D721Med (cell line): Measurements from ENCODE around the gene NET1.

Source experiments
- DNase-seq: peaks from one replicate; pipeline ENCODE4 v3.0.0; 2011; ENCODE audit warnings: low spot score; ENCODE audit not compliant: insufficient read length
- FAIRE-seq: peaks from 2 replicates; lab custom pipeline; 2011; peaks lifted over from hg19 to GRCh38; lab: Jason Lieb, UNC
- CTCF ChIP-seq: IDR thresholded peaks from 2 replicates; pipeline ENCODE4 v1.5.1; 2012; ENCODE audit warnings: mild to moderate bottlenecking, control low read depth; ENCODE audit not compliant: insufficient read depth; ENCODE audit errors: missing control alignments

Gene NET1

DNA sequence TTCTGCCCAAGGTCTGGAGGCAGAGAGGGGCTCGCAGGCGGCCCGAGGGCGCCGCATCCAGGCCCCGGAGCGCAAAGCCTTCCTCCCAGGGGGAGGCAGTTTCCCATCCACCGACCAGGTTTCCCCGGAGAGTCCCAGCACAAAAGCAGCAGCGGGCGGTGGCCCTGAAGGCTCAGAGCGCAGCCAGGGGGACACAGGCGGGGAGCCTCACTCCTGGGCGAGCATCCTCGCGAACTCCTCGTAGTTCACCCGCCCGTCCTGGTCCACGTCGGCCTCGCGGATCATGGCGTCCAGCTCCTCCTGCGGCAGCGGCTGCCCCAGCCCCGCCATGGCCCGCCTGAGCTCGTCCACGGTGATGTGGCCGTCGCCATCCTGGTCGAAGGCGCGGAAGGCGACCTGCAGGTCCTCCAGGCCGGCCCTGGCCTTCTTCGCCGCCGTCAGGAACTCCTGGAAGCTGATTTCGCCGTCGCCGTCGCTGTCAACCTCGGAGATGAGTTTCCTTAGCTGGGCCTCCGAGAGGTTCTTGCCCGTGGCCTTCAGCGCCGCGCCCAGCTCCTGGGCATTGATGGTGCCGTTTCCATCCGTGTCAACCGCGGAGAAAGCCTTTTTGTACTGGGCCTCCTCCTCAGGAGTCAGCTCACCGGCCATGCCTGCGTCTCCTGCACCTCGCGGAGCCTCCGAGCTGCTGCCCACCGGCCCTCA is 86.6 kb downstream of the NET1 start:
- no peak for TF ChIP-seq CTCF
- FAIRE-seq: no peak
- DNase-seq: no peak

GRCh38 chr10:5499493-5500140 is 87.3 kb downstream of the NET1 start, which contains the start of gene CALML5:
CALML5 (minus strand) TSS chr10:5499570; CDS start chr10:5499438, 132 bp downstream.
- TF ChIP-seq CTCF: no peak
- FAIRE-seq (no peak), DNase-seq (no peak)

GRCh38 chr10:5500162-5500670 is 87.9 kb downstream of the NET1 start:
- TF ChIP-seq CTCF: no peak
- no peak for FAIRE-seq

GRCh38 chr10:5500910-5501309 is 88.6 kb downstream of the NET1 start:
- DNase-seq (no peak), FAIRE-seq (no peak)
- no peak for TF ChIP-seq CTCF

More at GRCh38 chr10:5500162-5500670, 87.9 kb downstream of the NET1 start:
- no peak for DNase-seq

DNA sequence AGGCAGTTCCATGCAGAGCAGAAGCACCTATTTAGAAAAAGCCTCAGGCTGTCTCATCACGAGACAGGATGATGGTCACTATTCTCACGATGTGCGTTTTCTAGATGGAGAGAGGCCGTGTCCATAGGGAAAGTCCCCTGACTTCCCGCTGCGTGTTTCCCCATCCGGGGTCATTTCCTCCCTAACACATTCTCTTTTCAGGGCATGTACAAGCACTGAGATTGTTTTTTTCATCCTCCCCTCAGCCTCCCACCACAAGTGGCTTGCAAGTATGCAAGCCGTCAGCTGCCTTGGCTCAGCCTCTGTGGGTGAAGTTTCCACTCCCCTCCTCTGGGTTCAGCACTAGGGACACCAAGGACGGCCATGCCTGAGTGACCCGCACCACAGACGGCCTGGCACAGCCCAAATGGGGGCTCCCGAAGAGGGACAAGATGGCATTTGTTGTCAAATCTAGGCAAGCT is 89.7 kb downstream of the NET1 start:
- DNase-seq (no peak), FAIRE-seq (no peak)

More for the DNA sequence above, 89.7 kb downstream of the NET1 start:
- no peak for TF ChIP-seq CTCF
